Measurements from ENCODE around the gene TRPM2. TPM values are rescaled to one million over a fixed set of nuclear protein-coding genes. Genes with fewer than 3 reads are reported as not detected.
A peak's percentile ranks its signal among the peaks of the same experiment; 100 is the strongest.

Gene TRPM2
- total and polyA plus RNA-seq, 2 of the 13 experiments (the other 11 are each of a cell fraction or from before 2014, with no cell fraction given), result 0.07 to 0.20 TPM

- 0 out of 2 replicates have a peak, but pooled peaks have one; percentile 28 for TF ChIP-seq RBFOX2 (IDR thresholded peaks at IDR 0.05; ENCODE audit: low read depth, low read length)
- TF ChIP-seq ZNF142 (CRISPR knock-in tag; IDR thresholded peaks at IDR 0.05), result no peak
- TF ChIP-seq, protein P1, sequence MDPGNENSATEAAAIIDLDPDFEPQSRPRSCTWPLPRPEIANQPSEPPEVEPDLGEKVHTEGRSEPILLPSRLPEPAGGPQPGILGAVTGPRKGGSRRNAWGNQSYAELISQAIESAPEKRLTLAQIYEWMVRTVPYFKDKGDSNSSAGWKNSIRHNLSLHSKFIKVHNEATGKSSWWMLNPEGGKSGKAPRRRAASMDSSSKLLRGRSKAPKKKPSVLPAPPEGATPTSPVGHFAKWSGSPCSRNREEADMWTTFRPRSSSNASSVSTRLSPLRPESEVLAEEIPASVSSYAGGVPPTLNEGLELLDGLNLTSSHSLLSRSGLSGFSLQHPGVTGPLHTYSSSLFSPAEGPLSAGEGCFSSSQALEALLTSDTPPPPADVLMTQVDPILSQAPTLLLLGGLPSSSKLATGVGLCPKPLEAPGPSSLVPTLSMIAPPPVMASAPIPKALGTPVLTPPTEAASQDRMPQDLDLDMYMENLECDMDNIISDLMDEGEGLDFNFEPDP (CRISPR knock-in tag; conservative IDR thresholded peaks at IDR 0.05), result no peak
- TF ChIP-seq ZBTB4 (CRISPR knock-in tag; IDR thresholded peaks at IDR 0.05; ENCODE audit: borderline replicate concordance), result 0 out of 2 replicates have a peak, but pooled peaks have one; percentile 9
- 0 out of 2 replicates have a peak, but pooled peaks have one; percentile 35 for TF ChIP-seq ZNF30 (CRISPR knock-in tag; IDR thresholded peaks at IDR 0.05)
- no peak for TF ChIP-seq SMARCE1 (IDR thresholded peaks at IDR 0.05; ENCODE audit: borderline replicate concordance)
- TF ChIP-seq LBX2 (CRISPR knock-in tag; IDR thresholded peaks at IDR 0.05; ENCODE audit: borderline replicate concordance), result no peak
- TF ChIP-seq SMAD1 (CRISPR knock-in tag; IDR thresholded peaks at IDR 0.05; ENCODE audit: borderline replicate concordance, low read depth), result no peak
- 0 out of 2 replicates have a peak, but pooled peaks have one; percentile 47 for TF ChIP-seq TMF1 (CRISPR knock-in tag; IDR thresholded peaks at IDR 0.05; ENCODE audit: low read depth)
- no peak for TF ChIP-seq XBP1 (CRISPR knock-in tag; IDR thresholded peaks at IDR 0.05)
- TF ChIP-seq SMAD3 (CRISPR knock-in tag; IDR thresholded peaks at IDR 0.05), result no peak
- TF ChIP-seq ZNF230 (CRISPR knock-in tag; IDR thresholded peaks at IDR 0.05), result no peak
- no peak for TF ChIP-seq SPEN (CRISPR knock-in tag; IDR thresholded peaks at IDR 0.05; ENCODE audit: low read depth)
- no peak for TF ChIP-seq ZNF484 (CRISPR knock-in tag; IDR thresholded peaks at IDR 0.05; ENCODE audit: borderline replicate concordance, low read depth)
- TF ChIP-seq ZNF576 (CRISPR knock-in tag; IDR thresholded peaks at IDR 0.05), result no peak; the same call in 1 of the 2 replicates
- TF ChIP-seq POLR2AphosphoS2 (IDR thresholded peaks at IDR 0.05; ENCODE audit: low read depth, low read length), result no peak
- peak; percentile 17; the same call in 1 of the 2 replicates for TF ChIP-seq ZNF263 (CRISPR knock-in tag; IDR thresholded peaks at IDR 0.05)
Observed at GRCh38 chr21:44456915-44457736, 103.7 kb downstream of the TRPM2 start (continued).

Data from HepG2 (cell line).